ENCODE measurements around the gene ZNFX1.
A peak's percentile ranks its signal among the peaks of the same experiment; 100 is the strongest.

Gene ZNFX1

DNA sequence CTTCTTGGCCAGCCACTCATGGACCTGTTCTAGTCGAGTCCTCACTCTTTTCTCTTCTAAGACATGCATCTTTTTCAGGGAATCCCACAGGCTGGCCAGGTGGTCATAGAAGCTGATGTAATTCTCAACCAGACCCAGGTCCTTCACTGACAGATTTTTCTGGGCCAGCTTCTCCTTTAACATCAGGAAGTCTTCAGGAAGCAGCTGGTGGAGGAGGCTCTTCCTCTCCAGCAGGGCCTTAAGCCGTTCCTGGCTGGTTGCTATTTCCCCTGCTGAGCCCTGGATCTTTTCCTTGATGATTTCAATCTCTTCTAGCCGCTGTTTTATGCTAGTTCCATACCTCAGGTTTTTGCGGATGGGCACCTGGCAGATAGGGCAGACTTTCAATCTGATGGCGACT, 30.1 kb downstream of the ZNFX1 start:
- DNase-seq: no peak

GRCh38 chr20:49247169-49247723, 30.6 kb downstream of the ZNFX1 start:
- DNase-seq: no peak

DNA sequence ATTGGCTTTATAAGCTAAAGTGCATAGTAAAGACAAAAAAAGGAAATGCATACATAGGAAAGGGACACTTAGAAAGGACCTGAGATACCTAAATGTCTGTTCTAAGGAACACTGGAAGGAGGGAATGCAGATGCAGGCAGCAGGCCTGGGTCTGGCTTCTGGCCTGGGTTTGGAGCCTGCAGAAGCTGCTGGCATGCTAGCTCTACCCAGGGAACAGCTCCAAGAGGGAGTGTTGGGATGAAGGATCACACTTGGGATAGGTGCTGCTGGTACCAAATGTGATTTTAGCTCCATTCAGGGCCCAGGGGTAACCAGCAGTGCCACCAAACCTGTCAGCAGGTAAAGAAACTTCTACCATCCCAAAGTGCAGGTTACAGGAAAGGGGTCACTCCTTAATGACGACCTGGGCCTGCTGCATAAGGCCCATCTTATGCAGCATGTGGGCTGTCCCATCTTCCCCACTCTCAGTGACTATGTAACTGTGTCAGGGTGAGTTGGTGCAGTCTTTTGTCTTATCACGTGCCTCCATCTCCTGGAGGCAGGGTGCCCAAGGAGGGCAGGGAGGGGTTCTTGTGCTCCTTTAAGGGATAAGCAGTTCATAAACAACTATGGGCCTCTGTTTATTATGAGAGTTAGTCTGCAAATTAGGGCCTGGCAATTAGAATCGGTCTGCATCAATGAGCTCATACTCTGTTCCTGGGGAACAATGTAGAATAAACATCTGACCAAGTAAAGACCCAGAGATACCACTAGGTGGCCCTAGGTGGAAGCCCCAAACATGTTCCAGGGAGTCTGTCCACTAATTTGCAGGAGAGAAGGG, 31.7 kb downstream of the ZNFX1 start:
- no peak for DNase-seq

GRCh38 chr20:49237531-49237930, 40.3 kb downstream of the ZNFX1 start:
- DNase-seq: no peak

DNA sequence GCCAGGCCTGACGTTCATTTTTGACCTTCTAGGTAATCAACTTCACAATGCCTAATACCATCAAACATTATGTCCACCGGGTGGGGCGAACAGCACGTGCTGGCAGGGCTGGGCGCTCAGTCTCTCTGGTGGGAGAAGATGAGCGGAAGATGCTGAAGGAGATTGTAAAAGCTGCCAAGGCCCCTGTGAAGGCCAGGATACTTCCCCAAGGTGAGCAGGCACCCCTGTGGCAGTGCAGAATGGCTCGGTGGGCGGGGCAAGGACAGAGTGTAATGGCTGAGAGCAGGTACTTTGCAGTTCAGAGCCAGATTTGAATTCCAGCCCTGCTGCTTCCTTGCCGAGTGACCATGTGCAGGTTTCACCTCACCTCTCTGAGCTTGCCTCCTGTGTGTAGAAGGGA, 41.6 kb downstream of the ZNFX1 start:
- no peak for DNase-seq

- DNase-seq: no peak
Measured at GRCh38 chr20:49234831-49235230, 43.0 kb downstream of the ZNFX1 start.

DNA sequence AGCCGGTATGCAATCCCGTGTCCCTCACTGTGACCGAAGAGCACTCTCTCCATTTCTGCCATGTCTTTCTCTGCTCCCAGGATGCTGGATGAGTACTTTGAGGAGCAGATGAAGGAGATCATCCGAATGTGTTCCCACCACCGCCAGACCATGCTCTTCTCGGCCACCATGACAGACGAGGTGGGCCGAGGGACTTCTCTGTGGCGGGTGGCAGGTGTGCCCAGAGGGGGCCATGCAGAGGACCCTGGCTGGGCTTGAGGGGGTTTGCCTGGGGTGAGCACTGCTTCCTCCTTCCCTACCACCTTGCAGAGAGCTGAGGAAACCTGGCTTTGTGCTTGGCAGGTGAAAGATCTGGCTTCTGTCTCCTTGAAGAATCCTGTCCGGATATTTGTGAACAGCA, 44.6 kb downstream of the ZNFX1 start:
- no peak for DNase-seq

DNA sequence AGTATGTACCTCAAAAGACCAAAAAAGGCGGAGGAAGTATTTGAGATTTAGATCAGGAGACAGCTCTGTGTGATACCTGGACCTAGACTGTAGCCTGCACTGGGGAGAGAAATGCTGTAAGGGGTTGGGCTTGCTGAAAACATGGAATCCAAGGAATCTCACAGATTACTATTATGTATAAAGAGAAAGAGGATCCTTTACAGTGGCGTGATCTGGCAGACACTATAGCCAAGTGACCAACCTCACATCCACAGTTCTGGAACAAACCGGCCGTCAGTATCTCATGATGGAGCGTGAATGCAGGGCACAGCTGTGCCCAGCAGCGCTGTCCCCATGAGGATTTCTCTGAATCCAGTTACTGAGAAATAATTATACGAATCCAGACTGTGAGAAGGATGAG, 46.4 kb downstream of the ZNFX1 start:
- DNase-seq: no peak

- DNase-seq: no peak
Measured at GRCh38 chr20:49230561-49231133, 47.2 kb downstream of the ZNFX1 start.

GRCh38 chr20:49230021-49230420, 47.8 kb downstream of the ZNFX1 start:
- DNase-seq: no peak

GRCh38 chr20:49229381-49229780, 48.5 kb downstream of the ZNFX1 start:
- no peak for DNase-seq

- no peak for DNase-seq
Measured at GRCh38 chr20:49228676-49229075, 49.2 kb downstream of the ZNFX1 start.

- no peak for DNase-seq
Measured at GRCh38 chr20:49225896-49226295, 52.0 kb downstream of the ZNFX1 start.

GRCh38 chr20:49219924-49220831, 57.7 kb downstream of the ZNFX1 start:
- no peak for DNase-seq

- peak; percentile 89 to 95 for DNase-seq
Measured at GRCh38 chr20:49219091-49219923, 58.5 kb downstream of the ZNFX1 start, which contains the start of gene DDX27. TSS of gene DDX27 (plus strand) at chr20:49219416. CDS start at chr20:49219449, 33 bp downstream.

DNA sequence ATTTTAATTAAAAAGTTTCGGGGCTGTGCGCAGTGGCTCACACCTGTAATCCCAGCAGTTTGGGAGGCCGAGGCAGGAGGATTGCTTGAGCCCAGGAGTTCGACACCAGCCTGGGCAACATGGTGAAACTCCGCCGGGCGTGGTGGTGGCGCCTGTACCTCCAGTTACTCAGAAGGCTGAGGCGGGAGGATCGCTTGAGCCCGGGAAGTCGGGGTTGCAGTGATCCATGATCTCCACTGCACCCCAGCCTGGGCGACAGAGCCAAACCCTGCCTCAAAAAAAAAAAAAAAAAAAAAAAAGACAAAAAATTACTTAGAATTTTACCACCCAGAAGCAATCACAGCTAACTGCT, 59.1 kb downstream of the ZNFX1 start:
- DNase-seq: peak in 1 of 2 experiments; percentile 6

DNA sequence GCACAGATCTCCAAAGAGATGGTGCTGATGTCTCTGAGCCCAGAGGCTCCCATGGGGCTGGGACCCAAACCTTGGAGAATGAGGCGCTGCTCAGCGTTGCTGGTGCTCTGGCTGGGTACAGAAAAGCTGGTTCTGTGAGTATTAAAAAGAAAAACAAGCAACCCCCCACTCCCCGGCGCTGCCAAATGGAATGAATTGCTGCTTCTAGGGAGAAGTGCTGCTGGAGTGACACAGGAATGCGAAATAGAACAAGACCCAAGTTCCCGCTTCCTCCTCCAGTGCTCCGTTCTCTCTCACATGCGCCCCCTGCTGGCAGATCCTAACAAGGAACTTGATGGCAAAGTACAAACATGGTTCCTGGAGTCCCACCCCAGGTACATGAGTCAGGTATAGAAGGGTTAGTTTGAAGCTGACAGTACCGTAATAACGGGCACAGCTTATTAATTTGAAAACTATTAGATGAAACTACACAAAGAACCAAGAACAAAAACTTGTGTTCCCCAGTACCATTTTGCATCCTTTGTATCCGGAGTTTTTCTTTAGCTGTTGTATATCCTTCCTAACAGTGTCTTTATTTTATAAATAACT, 60.8 kb downstream of the ZNFX1 start:
- DNase-seq: peak; percentile 89 to 97

- DNase-seq: no peak
Measured at GRCh38 chr20:49215232-49215631, 62.6 kb downstream of the ZNFX1 start.

DNA sequence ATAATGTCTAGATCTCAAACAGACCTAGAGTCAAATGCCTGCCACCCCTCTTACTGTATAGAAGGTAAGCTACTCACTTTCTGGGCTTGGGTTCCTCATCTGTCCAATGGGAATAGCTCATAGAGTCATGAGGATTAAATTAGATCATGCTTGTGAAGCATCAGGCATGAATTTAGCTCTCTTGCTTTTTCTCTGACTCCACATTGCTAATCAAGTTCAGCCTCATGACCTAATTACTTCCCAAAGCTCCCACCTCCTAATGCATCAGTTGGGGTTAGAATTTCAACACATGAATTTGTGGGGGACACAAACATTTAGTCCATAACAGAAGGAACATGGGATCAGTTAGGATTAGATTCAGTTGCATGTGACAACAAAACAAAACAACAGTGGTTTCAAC, 63.3 kb downstream of the ZNFX1 start:
- no peak for DNase-seq

DNA sequence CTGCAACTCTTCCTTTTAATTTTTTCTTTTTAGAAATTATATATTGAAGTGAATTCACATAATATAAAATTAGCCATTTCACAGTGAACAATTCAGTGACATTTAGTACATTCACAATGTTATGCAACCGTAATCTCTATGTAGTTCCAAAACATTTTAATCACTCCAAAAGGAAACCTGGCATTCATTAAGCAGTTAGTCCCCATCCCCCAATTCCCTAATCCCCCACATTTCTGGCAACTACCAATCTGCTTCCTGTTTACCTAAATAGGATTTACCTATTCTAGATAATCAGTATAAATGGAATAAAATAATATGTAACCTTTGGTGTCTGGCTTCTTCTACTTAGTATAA, 67.1 kb downstream of the ZNFX1 start:
- DNase-seq: no peak

DNA sequence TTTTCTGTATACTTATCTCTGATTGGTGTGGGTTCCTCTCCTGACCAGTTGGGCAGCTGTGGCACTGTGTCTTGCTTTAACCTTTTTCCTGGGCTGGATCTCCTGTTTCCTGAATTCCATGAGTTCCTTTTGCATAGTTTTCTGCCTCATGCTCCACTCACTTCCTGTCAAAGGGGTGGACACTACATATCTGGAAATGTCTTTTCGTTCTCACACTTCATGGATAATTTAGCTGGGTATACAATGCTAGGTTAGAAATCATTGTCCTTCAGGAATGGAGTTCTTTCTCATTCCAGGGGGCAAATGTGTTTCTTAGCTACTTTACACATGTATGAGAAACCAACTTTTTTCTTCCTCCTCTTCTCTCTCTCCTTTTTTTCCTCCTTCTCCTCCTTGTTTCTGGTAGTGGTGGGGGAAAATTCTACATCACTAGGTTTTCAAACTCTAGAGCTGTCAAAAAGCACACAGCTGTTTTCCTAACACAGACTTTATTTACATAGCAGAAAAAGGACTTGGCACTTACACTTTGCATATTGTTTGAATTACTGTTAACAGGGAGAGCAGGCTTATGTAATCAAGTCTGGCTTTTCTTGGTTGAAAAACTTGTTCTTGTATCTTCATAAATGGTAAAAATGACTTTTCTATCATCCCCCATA, 67.6 kb downstream of the ZNFX1 start:
- no peak for DNase-seq

- DNase-seq: no peak
Measured at GRCh38 chr20:49207076-49207475, 70.8 kb downstream of the ZNFX1 start.

Measured in stimulated activated CD4-positive, alpha-beta T cell treated with anti-CD3 and anti-CD28 coated beads, Interleukin-4, amount 100 ng/mL, for 4 hours (primary cell).